H9 (cell line): Measurements from ENCODE around the gene HECTD2. TPM values are rescaled to one million over a fixed set of nuclear protein-coding genes. Genes with fewer than 3 reads are reported as not detected.

Experiments
- DNase-seq: peaks from one replicate; pipeline ENCODE4 v3.0.0-alpha.2; 2017
- H2AFZ ChIP-seq: one replicate; pipeline ENCODE4 v1.6.1; 2013; ENCODE audit warnings: mild to moderate bottlenecking, low read length, control low read depth, moderate library complexity
- H2AK5ac ChIP-seq: 2 replicates; pipeline ENCODE4 v1.6.1; 2013; ENCODE audit warnings: low read length, control low read depth, mixed read lengths; ENCODE audit not compliant: insufficient read length
- H2BK120ac ChIP-seq: one replicate; pipeline ENCODE4 v1.6.1; 2013; ENCODE audit warnings: low read depth, mild to moderate bottlenecking, low read length, control low read depth, inconsistent platforms; ENCODE audit not compliant: poor library complexity, severe bottlenecking
- H2BK12ac ChIP-seq: 2 replicates; pipeline ENCODE4 v1.6.1; 2013; ENCODE audit warnings: low read length, control low read depth, mixed read lengths, low read depth; ENCODE audit not compliant: insufficient read length
- H2BK15ac ChIP-seq: 2 replicates; pipeline ENCODE4 v1.6.1; 2013; ENCODE audit warnings: low read depth, low read length, control low read depth
- H2BK20ac ChIP-seq: one replicate; pipeline ENCODE4 v1.6.1; 2013; ENCODE audit warnings: low read depth, mild to moderate bottlenecking, low read length, control low read depth, inconsistent platforms; ENCODE audit not compliant: poor library complexity, severe bottlenecking
- H2BK5ac ChIP-seq: 2 replicates; pipeline ENCODE4 v1.6.1; 2013; ENCODE audit warnings: low read length, control low read depth, mixed read lengths; ENCODE audit not compliant: insufficient read length
- H3K14ac ChIP-seq: 2 replicates; pipeline ENCODE4 v1.6.1; 2013; ENCODE audit warnings: low read length, control low read depth; ENCODE audit not compliant: insufficient read depth
- H3K18ac ChIP-seq: 2 replicates; pipeline ENCODE4 v1.6.1; 2013; ENCODE audit warnings: low read depth, mild to moderate bottlenecking, mixed read lengths, low read length, control low read depth; ENCODE audit not compliant: insufficient read length
- H3K23ac ChIP-seq: 2 replicates; pipeline ENCODE4 v1.6.1; 2013; ENCODE audit warnings: low read length, control low read depth, mixed read lengths, low read depth; ENCODE audit not compliant: insufficient read length
- H3K23me2 ChIP-seq: 2 replicates; pipeline ENCODE4 v1.6.1; 2013; ENCODE audit warnings: low read depth, mild to moderate bottlenecking, mixed read lengths, low read length, control low read depth; ENCODE audit not compliant: insufficient read length, poor library complexity, severe bottlenecking
- H3K27ac ChIP-seq: 2 replicates; pipeline ENCODE4 v1.5.1; 2013; ENCODE audit warnings: low read length, control low read depth, mixed read lengths, low read depth; ENCODE audit not compliant: insufficient read length
- H3K27me3 ChIP-seq: 2 replicates; pipeline ENCODE4 v1.6.1; 2013; ENCODE audit warnings: low read length, control low read depth, inconsistent platforms; ENCODE audit not compliant: insufficient read depth
- H3K4ac ChIP-seq: 2 replicates; pipeline ENCODE4 v1.6.1; 2013; ENCODE audit warnings: low read depth, mild to moderate bottlenecking, control low read depth, inconsistent platforms, low read length, moderate library complexity
- H3K4me1 ChIP-seq: 2 replicates; pipeline ENCODE4 v1.6.1; 2013; ENCODE audit warnings: low read length, control low read depth, inconsistent platforms; ENCODE audit not compliant: insufficient read depth
- H3K4me2 ChIP-seq: 2 replicates; pipeline ENCODE4 v1.6.1; 2013; ENCODE audit warnings: low read length, control low read depth, mixed read lengths; ENCODE audit not compliant: insufficient read length, insufficient read depth
- H3K56ac ChIP-seq: 2 replicates; pipeline ENCODE4 v1.6.1; 2013; ENCODE audit warnings: low read depth, mild to moderate bottlenecking, mixed read lengths, low read length, control low read depth; ENCODE audit not compliant: insufficient read length
- H3K79me1 ChIP-seq: 2 replicates; pipeline ENCODE4 v1.6.1; 2013; ENCODE audit warnings: low read depth, mild to moderate bottlenecking, moderate library complexity, low read length, control low read depth, inconsistent platforms; ENCODE audit not compliant: insufficient read depth, poor library complexity, severe bottlenecking
- H3K79me2 ChIP-seq: 2 replicates; pipeline ENCODE4 v1.6.1; 2013; ENCODE audit warnings: low read length, control low read depth, inconsistent platforms; ENCODE audit not compliant: insufficient read depth
- H3K9ac ChIP-seq: 2 replicates; pipeline ENCODE4 v1.6.1; 2013; ENCODE audit warnings: low read length, control low read depth, mixed read lengths; ENCODE audit not compliant: insufficient read length; ENCODE audit errors: extremely low read depth
- H3K9me3 ChIP-seq: one replicate; pipeline ENCODE4 v1.6.1; 2013; ENCODE audit warnings: low read depth, low read length, inconsistent platforms; ENCODE audit not compliant: control insufficient read depth
- H3T11ph ChIP-seq: one replicate; pipeline ENCODE4 v1.6.1; 2013; ENCODE audit warnings: mild to moderate bottlenecking, low read length, control low read depth, inconsistent platforms
- H4K20me1 ChIP-seq: one replicate; pipeline ENCODE4 v1.6.1; 2013; ENCODE audit not compliant: control insufficient read depth, insufficient read length, insufficient read depth
- H4K5ac ChIP-seq: 2 replicates; pipeline ENCODE4 v1.6.1; 2013; ENCODE audit warnings: low read depth, mild to moderate bottlenecking, mixed read lengths, low read length, control low read depth; ENCODE audit not compliant: insufficient read length
- H4K8ac ChIP-seq: replicated peaks from 2 replicates; pipeline ENCODE4 v1.6.1; 2013; ENCODE audit warnings: low read length, control low read depth, mixed read lengths, low read depth; ENCODE audit not compliant: insufficient read length
- H4K91ac ChIP-seq: 2 replicates; pipeline ENCODE4 v1.6.1; 2013; ENCODE audit warnings: low read depth, mild to moderate bottlenecking, moderate library complexity, mixed read lengths, low read length, control low read depth; ENCODE audit not compliant: insufficient read length
- H3K27ac Mint-ChIP-seq, 3 experiments: 2 replicates in 2 of 3; 3 replicates in 1 of 3; pipeline ENCODE4 v1.8.0; 2020 to 2021; ENCODE audit warnings: mixed read lengths in 3 of 3, mild to moderate bottlenecking in 1 of 3, moderate library complexity in 1 of 3
- H3K27me3 Mint-ChIP-seq: 2 replicates; pipeline ENCODE4 v1.8.0; 2021; ENCODE audit warnings: low read depth, mild to moderate bottlenecking, moderate library complexity, mixed read lengths
- H3K36me3 Mint-ChIP-seq, 3 experiments: 2 replicates in 2 of 3; 3 replicates in 1 of 3; pipeline ENCODE4 v1.8.0; 2020 to 2021; ENCODE audit warnings: low read depth in 3 of 3, mixed read lengths in 3 of 3; ENCODE audit not compliant: insufficient read depth in 1 of 3
- H3K4me1 Mint-ChIP-seq, 2 experiments: 2 replicates each; pipeline ENCODE4 v1.8.0; 2020; ENCODE audit warnings: mixed read lengths in 2 of 2
- H3K4me3 Mint-ChIP-seq, 2 experiments: 2 replicates in 1 of 2; 3 replicates in 1 of 2; pipeline ENCODE4 v1.8.0; 2020 to 2021; ENCODE audit warnings: mild to moderate bottlenecking in 2 of 2, mixed read lengths in 2 of 2, moderate library complexity in 1 of 2
- H3K9me3 Mint-ChIP-seq, 2 experiments: 2 replicates in 1 of 2; 3 replicates in 1 of 2; pipeline ENCODE4 v1.8.0; 2020; ENCODE audit warnings: mild to moderate bottlenecking in 2 of 2, mixed read lengths in 2 of 2, moderate library complexity in 1 of 2
- CTCF ChIP-seq: fragments of 200-600 bp; sonication (generic); conservative IDR thresholded peaks from 3 replicates; pipeline ENCODE4 v1.8.0; 2021; ENCODE audit warnings: antibody characterized with exemption, mild to moderate bottlenecking
- WGBS: extraction: QIAGEN DNeasy Blood & Tissue Kit; methylation state at CpG from one replicate; pipeline ENCODE4 v1.1.7; 2013; ENCODE audit warnings: missing lambda C conversion rate, low lambda C conversion rate, mixed read lengths; ENCODE audit not compliant: insufficient read length; ENCODE audit errors: extremely low coverage; 5-methylcytosine and 5-hydroxymethylcytosine counted together
- total RNA-seq: library from RNA; stranded (reverse); gene quantifications from 2 replicates; pipeline ENCODE4 v1.2.1, GENCODE V29; 2021

HECTD2 gene
- total RNA-seq, 1 experiment from 2014 or later: 13.4 TPM

- Histone ChIP-seq H3K27me3 (no peaks in the 10 kb centered on the region), H4K91ac (no peak overlapping the region), H3K27ac (no peak overlapping the region), H3K23me2 (no peaks in the 10 kb centered on the region), H2AK5ac (no peak overlapping the region), H2BK5ac (no peak overlapping the region), H3K23ac (no peak overlapping the region), H3K79me2 (no peaks in the 10 kb centered on the region), H3K4ac (no peak overlapping the region), H2BK20ac (no peak overlapping the region), H3K18ac (no peak overlapping the region), H2AFZ (no peak overlapping the region), H2BK12ac (no peak overlapping the region), H3K9ac (no peak overlapping the region), H4K8ac (no peak overlapping the region), H3K14ac (no peak overlapping the region; the same call in 1 of the 2 replicates), H3K79me1 (no peaks in the 10 kb centered on the region), H3T11ph (no peak overlapping the region), H2BK120ac (no peak overlapping the region), H3K4me1 (no peaks in the 10 kb centered on the region), H2BK15ac (no peak overlapping the region), H4K5ac (no peak overlapping the region), H3K56ac (no peak overlapping the region), H4K20me1 (no peaks in the 10 kb centered on the region), H3K4me2 (no peak overlapping the region), H3K9me3 (peaks cover 7% of the 10 kb centered on the region)
- no CpG with 5 or more reads among the region's 6 CpGs for WGBS
- Mint-ChIP-seq H3K4me3 (no peak overlapping the region), H3K27ac (no peak overlapping the region), H3K4me1 (no peaks in the 10 kb centered on the region), H3K27me3 (no peaks in the 10 kb centered on the region), H3K9me3 (peaks cover 9 to 13% of the 10 kb centered on the region in 2 experiments; a peak in 4 of 5 replicates), H3K36me3 (peaks cover 2 to 8% (median 4%) of the 10 kb centered on the region in 3 experiments; a peak in 5 of 7 replicates)
- no peak for TF ChIP-seq CTCF
- DNase-seq: no peak
Measured at GRCh38 chr10:91540733-91541132, 130.6 kb downstream of the HECTD2 start.
